Stimulated activated naive CD8-positive, alpha-beta T cell treated with anti-CD3 and anti-CD28 coated beads, Interleukin-15, Interleukin-2, amounts not matched to agents 100 U/mL and 50 U/mL, for 24 hours (primary cell): Measurements from ENCODE around the gene CAMK4.

Experiments
- ATAC-seq: fragments of 150-1000 bp; cut with Tn5 transposase; one replicate; pipeline ENCODE4 v1.10.0; 2021
- DNase-seq: peaks from one replicate; pipeline ENCODE4 v3.0.0; 2021

Gene CAMK4

GRCh38 chr5:111229221-111229835 is 5.1 kb downstream of the CAMK4 start:
- DNase-seq (no peak), ATAC-seq (no peak)

GRCh38 chr5:111229871-111230810 is 6.0 kb downstream of the CAMK4 start:
- DNase-seq (no peak), ATAC-seq (peak; percentile 30)

GRCh38 chr5:111231119-111231518 is 6.9 kb downstream of the CAMK4 start:
- ATAC-seq (peak; percentile 52), DNase-seq (no peak)

- DNase-seq (no peak), ATAC-seq (no peak)
Measured at GRCh38 chr5:111232311-111233051, 8.3 kb downstream of the CAMK4 start.

GRCh38 chr5:111233052-111233374 is 8.8 kb downstream of the CAMK4 start:
- ATAC-seq = peak; percentile 16

GRCh38 chr5:111234125-111234524 is 9.9 kb downstream of the CAMK4 start:
- DNase-seq = no peak
- no peak for ATAC-seq

More at GRCh38 chr5:111233052-111233374, 8.8 kb downstream of the CAMK4 start:
- no peak for DNase-seq

- no peak for DNase-seq
- ATAC-seq = no peak
Measured at GRCh38 chr5:111235635-111236034, 11.5 kb downstream of the CAMK4 start.

GRCh38 chr5:111236348-111236747 is 12.2 kb downstream of the CAMK4 start:
- ATAC-seq (no peak), DNase-seq (no peak)

- DNase-seq (no peak), ATAC-seq (peak; percentile 47)
Measured at GRCh38 chr5:111236995-111237394, 12.8 kb downstream of the CAMK4 start.

GRCh38 chr5:111237470-111237869 is 13.3 kb downstream of the CAMK4 start:
- ATAC-seq (no peak), DNase-seq (no peak)

- no peak for ATAC-seq
- DNase-seq = no peak
Measured at GRCh38 chr5:111238431-111239225, 14.4 kb downstream of the CAMK4 start.

- DNase-seq = no peak
Measured at GRCh38 chr5:111241696-111242095, 17.5 kb downstream of the CAMK4 start.

GRCh38 chr5:111242606-111243005 is 18.4 kb downstream of the CAMK4 start:
- DNase-seq (no peak), ATAC-seq (no peak)

More at GRCh38 chr5:111241696-111242095, 17.5 kb downstream of the CAMK4 start:
- ATAC-seq = no peak

- DNase-seq (no peak), ATAC-seq (no peak)
Measured at GRCh38 chr5:111243318-111243717, 19.1 kb downstream of the CAMK4 start.

- ATAC-seq = no peak
- no peak for DNase-seq
Measured at GRCh38 chr5:111245654-111246053, 21.5 kb downstream of the CAMK4 start.

GRCh38 chr5:111246459-111246858 is 22.3 kb downstream of the CAMK4 start:
- ATAC-seq = no peak

GRCh38 chr5:111248571-111248970 is 24.4 kb downstream of the CAMK4 start:
- DNase-seq = no peak
- no peak for ATAC-seq

More at GRCh38 chr5:111246459-111246858, 22.3 kb downstream of the CAMK4 start:
- no peak for DNase-seq

GRCh38 chr5:111251921-111252320 is 27.7 kb downstream of the CAMK4 start:
- ATAC-seq = no peak
- DNase-seq = no peak

GRCh38 chr5:111252799-111253545 is 28.8 kb downstream of the CAMK4 start:
- DNase-seq (no peak), ATAC-seq (no peak)

- peak; percentile 78 for DNase-seq
- ATAC-seq = peak; percentile 95
Measured at GRCh38 chr5:111254613-111255012, 30.4 kb downstream of the CAMK4 start.

GRCh38 chr5:111255169-111255568 is 31.0 kb downstream of the CAMK4 start:
- no peak for DNase-seq
- no peak for ATAC-seq
